ENCODE data around the gene TOMT. TPM values are rescaled to one million over a fixed set of nuclear protein-coding genes. Genes with fewer than 3 reads are reported as not detected.

TOMT gene
- total and polyA plus RNA-seq, 2 of the 4 experiments (the other 2 are of a cell fraction) = not detected

DNA sequence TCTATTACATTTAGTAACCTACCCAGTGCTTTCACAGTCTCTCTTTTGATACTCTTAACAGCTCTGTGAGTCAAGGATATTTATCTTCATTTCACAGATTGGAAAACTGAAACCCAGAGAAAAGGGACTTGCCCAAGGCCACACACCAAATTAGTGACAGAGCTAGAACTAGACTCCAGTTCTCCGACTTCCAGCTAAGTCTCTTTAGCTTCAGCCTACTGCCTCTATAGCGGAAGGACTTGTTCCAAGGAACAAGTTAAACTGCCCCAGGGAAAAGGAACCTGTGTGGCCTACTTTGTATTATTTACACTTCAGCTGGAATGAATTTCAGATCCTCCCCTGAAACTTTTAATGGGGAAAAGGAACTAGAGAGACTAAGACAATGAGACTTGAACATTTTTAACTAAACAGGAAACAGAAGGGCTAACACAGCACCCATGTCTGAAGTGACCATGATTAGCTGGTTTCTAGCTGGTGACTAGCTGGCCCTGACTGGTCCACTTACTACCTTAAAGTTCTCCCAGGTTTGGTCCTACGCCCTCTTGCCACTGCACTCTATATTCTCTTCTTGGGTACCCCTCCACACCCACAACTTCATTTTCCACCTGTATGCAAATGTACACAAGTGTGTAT, 23.8 kb upstream of the TOMT start:
- Histone ChIP-seq H2BK20ac (ENCODE audit: low read depth, low read length) (no peak overlapping the region), H4K5ac (ENCODE audit: low read depth, low read length) (no peak overlapping the region), H3K56ac (ENCODE audit: extremely low read depth, insufficient read depth, low read length) (no peak overlapping the region), H3K9me1 (ENCODE audit: insufficient read depth, low read length) (no peaks in the 10 kb centered on the region), H2AFZ (replicated peaks; ENCODE audit: low read length, poor library complexity) (no peak overlapping the region), H3K18ac (ENCODE audit: low read depth, low read length) (no peak overlapping the region), H3K4me2 (ENCODE audit: low read depth, low read length) (no peak overlapping the region), H3K36me3 (ENCODE audit: control insufficient read depth, insufficient read depth, low read length) (peaks cover 4% of the 10 kb centered on the region; the same call in 1 of the 2 replicates), H4K91ac (ENCODE audit: insufficient read depth, low read depth, low read length) (no peak overlapping the region), H3K4me3 (ENCODE audit: insufficient read depth, low read depth, low read length) (no peak overlapping the region), H3K4me1 (ENCODE audit: control insufficient read depth, insufficient read depth, low read length) (peaks cover 2% of the 10 kb centered on the region; the same call in 1 of the 2 replicates), H3K9me3 (ENCODE audit: control insufficient read depth, insufficient read depth, low read length) (no peaks in the 10 kb centered on the region), H2BK5ac (ENCODE audit: low read depth, low read length, poor library complexity, severe bottlenecking) (no peak overlapping the region), H3K27ac (ENCODE audit: insufficient read depth, low read length) (no peak overlapping the region), H2AK9ac (replicated peaks; ENCODE audit: low read depth, low read length, poor library complexity) (no peak overlapping the region), H3K27me3 (ENCODE audit: control insufficient read depth, insufficient read depth, low read length) (no peaks in the 10 kb centered on the region), H3K79me1 (ENCODE audit: low read depth in 1 of 2, low read length in 2 of 2) (peaks cover 13 to 32% of the 10 kb centered on the region in 2 experiments; a peak in 3 of 4 replicates), H3K9ac (ENCODE audit: low read depth, low read length) (no peak overlapping the region), H3K23ac (ENCODE audit: low read depth, low read length) (no peak overlapping the region), H3K14ac (replicated peaks; ENCODE audit: low read depth, low read length) (no peak overlapping the region), H4K8ac (ENCODE audit: low read depth in 2 of 2, low read length in 2 of 2) (no peak overlapping the region), H2BK15ac (ENCODE audit: low read depth, low read length) (0 out of 3 replicates have a peak overlapping the region, but pooled peaks have one; percentile 9), H4K20me1 (ENCODE audit: insufficient read depth, low read length) (no peaks in the 10 kb centered on the region), H2AK5ac (ENCODE audit: low read depth, low read length) (no peak overlapping the region), H2BK120ac (ENCODE audit: low read depth, low read length) (no peak overlapping the region), H3K4ac (ENCODE audit: low read depth, low read length) (no peak overlapping the region)
- in situ Hi-C loops (cut with MboI; ENCODE audit: low sequenced_read_pairs) = no loop called here
- no TSS peak for BruUV-seq (replicated peaks)
- DNase-seq (no peak), ATAC-seq (ENCODE audit: low read depth) (no peak)
- intact Hi-C loops (cut with micrococcal nuclease) = loop anchor here (2.0 kb wide), 1 partner anchor 63 kb away; no protein-coding TSS in a partner anchor
- ChIA-PET POLR2A (ENCODE audit: unreplicated experiment) (no interaction called here), CTCF (interaction anchor here (0.9 to 1.2 kb wide), 2 partner anchors 10 to 57 kb away, joined by 3 to 6 read pairs; no protein-coding TSS in a partner anchor)
- dilution Hi-C loops (cut with HindIII; ENCODE audit: low sequenced_read_pairs, unreplicated experiment) = no loop called here
- WGBS, 2 experiments (ENCODE audit: extremely low coverage in 2 of 2, insufficient read length in 1 of 2) = 100% methylated on average over 2 of the region's 3 CpGs; no CpG with 5 or more reads in 1 of the 2 experiments
- TF ChIP-seq, protein P1, sequence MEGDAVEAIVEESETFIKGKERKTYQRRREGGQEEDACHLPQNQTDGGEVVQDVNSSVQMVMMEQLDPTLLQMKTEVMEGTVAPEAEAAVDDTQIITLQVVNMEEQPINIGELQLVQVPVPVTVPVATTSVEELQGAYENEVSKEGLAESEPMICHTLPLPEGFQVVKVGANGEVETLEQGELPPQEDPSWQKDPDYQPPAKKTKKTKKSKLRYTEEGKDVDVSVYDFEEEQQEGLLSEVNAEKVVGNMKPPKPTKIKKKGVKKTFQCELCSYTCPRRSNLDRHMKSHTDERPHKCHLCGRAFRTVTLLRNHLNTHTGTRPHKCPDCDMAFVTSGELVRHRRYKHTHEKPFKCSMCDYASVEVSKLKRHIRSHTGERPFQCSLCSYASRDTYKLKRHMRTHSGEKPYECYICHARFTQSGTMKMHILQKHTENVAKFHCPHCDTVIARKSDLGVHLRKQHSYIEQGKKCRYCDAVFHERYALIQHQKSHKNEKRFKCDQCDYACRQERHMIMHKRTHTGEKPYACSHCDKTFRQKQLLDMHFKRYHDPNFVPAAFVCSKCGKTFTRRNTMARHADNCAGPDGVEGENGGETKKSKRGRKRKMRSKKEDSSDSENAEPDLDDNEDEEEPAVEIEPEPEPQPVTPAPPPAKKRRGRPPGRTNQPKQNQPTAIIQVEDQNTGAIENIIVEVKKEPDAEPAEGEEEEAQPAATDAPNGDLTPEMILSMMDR (conservative IDR thresholded peaks at IDR 0.05; ENCODE audit: low read depth, low read length) = no peak
- TF ChIP-seq BHLHE40 (IDR thresholded peaks at IDR 0.05; ENCODE audit: low read depth, low read length) (no peak), SMC3 (IDR thresholded peaks at IDR 0.05; ENCODE audit: low read depth, low read length) (no peak)

All from IMR-90 (cell line).